ENCODE results near the gene CDIPT. TPM values are rescaled to one million over a fixed set of nuclear protein-coding genes. Genes with fewer than 3 reads are reported as not detected.

Gene CDIPT
- total RNA-seq, 2 donors from 2014 or later: 92.1 to 107 TPM

GRCh38 chr16:29812754-29813643 is 50.0 kb downstream of the CDIPT start:
- ATAC-seq (ENCODE audit: insufficient number of reproducible peaks, low FRiP score, low read depth) (no peak), DNase-seq (ENCODE audit: low spot score) (no peak)
- Histone ChIP-seq H3K27me3 (replicated peaks; ENCODE audit: insufficient read depth) (no peaks in the 10 kb centered on the region), H3K4me3 (peak overlapping the region; percentile 79), H3K9me3 (no peaks in the 10 kb centered on the region), H3K4me1 (ENCODE audit: control insufficient read depth in 1 of 2, low read depth in 2 of 2) (peaks cover 57 to 77% of the 10 kb centered on the region in 2 donors), H3K36me3 (peaks cover 9% of the 10 kb centered on the region), H3K27ac (peak overlapping the region; percentile 92 to 96)
- TF ChIP-seq CTCF (IDR thresholded peaks at IDR 0.05): no peak

- Histone ChIP-seq H3K36me3 (peaks cover 9% of the 10 kb centered on the region), H3K27ac (peak within 1 kb of the TSS; percentile 92 to 96), H3K4me1 (ENCODE audit: control insufficient read depth in 1 of 2, low read depth in 2 of 2) (peaks cover 50 to 77% of the 10 kb centered on the region in 2 donors), H3K27me3 (replicated peaks; ENCODE audit: insufficient read depth) (no peaks in the 10 kb centered on the region), H3K4me3 (peak within 1 kb of the TSS; percentile 79), H3K9me3 (no peaks in the 10 kb centered on the region)
- ATAC-seq (ENCODE audit: insufficient number of reproducible peaks, low FRiP score, low read depth): no peak
- no peak for TF ChIP-seq CTCF (IDR thresholded peaks at IDR 0.05)
- peak; percentile 50 for DNase-seq (ENCODE audit: low spot score)
Observed at GRCh38 chr16:29811896-29812665, 50.9 kb downstream of the CDIPT start, which contains the start of gene PRRT2. Gene PRRT2, plus strand, starts transcription at chr16:29812193. Its CDS starts 862 bp downstream, at chr16:29813055.

DNA sequence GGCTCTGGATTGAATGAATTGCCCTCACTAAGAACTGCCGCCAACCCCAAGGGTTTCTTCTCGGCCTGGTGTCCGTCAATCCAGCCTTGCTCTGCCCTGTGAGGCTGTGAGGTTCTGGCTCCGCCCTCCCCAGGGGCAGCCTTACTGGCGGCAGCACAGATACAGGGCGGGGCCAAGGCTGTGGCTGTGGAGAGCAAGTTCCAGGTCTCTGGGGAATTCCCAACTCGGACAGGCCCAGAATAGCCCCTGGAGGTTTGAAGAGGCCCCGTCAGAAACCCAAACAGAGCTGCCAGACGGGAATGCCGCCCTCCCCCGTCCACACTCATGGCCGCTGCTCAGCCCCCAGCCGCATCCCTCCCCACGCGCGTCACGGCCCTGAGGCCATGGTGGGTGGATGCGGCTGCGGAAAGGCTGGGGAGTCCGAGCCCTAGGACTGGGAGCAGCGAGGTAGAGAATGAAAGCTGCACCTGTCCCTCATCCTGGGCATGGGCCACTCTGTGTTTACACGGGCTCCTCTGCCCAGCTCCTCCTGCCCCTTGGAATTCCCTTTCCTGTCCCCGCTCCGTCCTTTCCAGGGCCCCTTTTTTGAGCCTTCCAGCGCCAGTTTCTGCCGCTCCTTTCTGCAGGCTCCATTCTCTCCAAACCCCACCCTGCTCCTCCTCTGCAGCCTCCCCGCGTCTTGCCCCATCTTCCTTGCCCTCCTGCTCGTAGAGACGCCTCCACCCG is 51.7 kb downstream of the CDIPT start:
- H3K27me3 ChIP-seq (replicated peaks; ENCODE audit: insufficient read depth): no peaks in the 10 kb centered on the region
- no peak for TF ChIP-seq CTCF (IDR thresholded peaks at IDR 0.05)
- no peaks in the 10 kb centered on the region for H3K9me3 ChIP-seq
- DNase-seq (ENCODE audit: low spot score): peak; percentile 97
- peak overlapping the region; percentile 92 to 96 for H3K27ac ChIP-seq
- peaks cover 9% of the 10 kb centered on the region for H3K36me3 ChIP-seq
- H3K4me3 ChIP-seq: peak overlapping the region; percentile 79
- peak; percentile 25 for ATAC-seq (ENCODE audit: insufficient number of reproducible peaks, low FRiP score, low read depth)
- peaks cover 47 to 73% of the 10 kb centered on the region in 2 donors for H3K4me1 ChIP-seq (ENCODE audit: control insufficient read depth in 1 of 2, low read depth in 2 of 2)

DNA sequence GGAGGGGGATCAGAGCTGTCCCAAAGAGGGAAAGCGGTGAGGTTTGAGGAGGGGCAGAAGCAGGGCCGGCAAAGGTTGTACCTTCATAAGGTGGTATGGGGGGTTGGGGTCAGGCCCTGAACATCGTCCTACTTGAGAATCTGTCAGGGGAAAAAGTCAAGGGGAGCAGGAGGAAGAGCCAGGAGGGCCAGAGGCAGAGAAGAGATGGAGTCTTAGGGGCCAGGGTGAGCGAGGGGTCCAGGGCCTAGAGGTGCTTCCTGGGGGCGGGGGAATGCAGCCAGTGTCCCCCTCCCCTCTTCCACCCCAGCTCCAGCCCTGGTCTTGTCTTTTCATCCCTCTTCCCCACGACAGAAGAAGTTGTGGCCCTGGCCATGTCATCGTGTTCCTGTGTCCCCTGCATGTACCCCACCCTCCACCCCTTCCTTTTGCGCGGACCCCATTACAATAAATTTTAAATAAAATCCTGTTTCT is 52.3 kb downstream of the CDIPT start:
- Histone ChIP-seq H3K27me3 (replicated peaks; ENCODE audit: insufficient read depth) (no peaks in the 10 kb centered on the region), H3K27ac (peak overlapping the region; percentile 92 to 96), H3K4me3 (peak overlapping the region; percentile 79), H3K36me3 (peaks cover 9% of the 10 kb centered on the region), H3K4me1 (ENCODE audit: control insufficient read depth in 1 of 2, low read depth in 2 of 2) (peaks cover 47 to 73% of the 10 kb centered on the region in 2 donors), H3K9me3 (no peaks in the 10 kb centered on the region)
- ATAC-seq (ENCODE audit: insufficient number of reproducible peaks, low FRiP score, low read depth) (no peak), DNase-seq (ENCODE audit: low spot score) (no peak)
- TF ChIP-seq CTCF (IDR thresholded peaks at IDR 0.05): no peak

Data from thoracic aorta (tissue), 2 donors.